H7 (cell line): ENCODE data around the gene SEMA6D. TPM values are rescaled to one million over a fixed set of nuclear protein-coding genes. Genes with fewer than 3 reads are reported as not detected.

Experiments used
- DNase-seq: peaks from one replicate; pipeline ENCODE4 v3.0.0; 2012
- H3K27me3 ChIP-seq: 2 replicates; pipeline ENCODE4 v1.6.0; 2011; ENCODE audit warnings: mild to moderate bottlenecking, low read length; ENCODE audit not compliant: control insufficient read depth, insufficient read depth
- H3K36me3 ChIP-seq: replicated peaks from 2 replicates; pipeline ENCODE4 v1.5.1; 2011; ENCODE audit warnings: low read length; ENCODE audit not compliant: control insufficient read depth, insufficient read depth
- H3K4me3 ChIP-seq: 2 replicates; pipeline ENCODE4 v1.5.1; 2011; ENCODE audit warnings: low read depth, mild to moderate bottlenecking, control low read depth, low read length, moderate library complexity; ENCODE audit not compliant: insufficient read depth
- total RNA-seq: library from RNA; depleted of rRNA; stranded (reverse); fragments of >200 nt; shearing (Covaris generic); gene quantifications from 2 replicates; pipeline ENCODE4 v1.2.3, GENCODE V29; 2014

SEMA6D gene
- total RNA-seq, 1 experiment from 2014 or later, result 5.5 TPM

- no peaks in the 10 kb centered on the region for H3K27me3 ChIP-seq
- no peaks in the 10 kb centered on the region for H3K36me3 ChIP-seq
- H3K4me3 ChIP-seq, result no peak overlapping the region
- DNase-seq, result no peak
These were observed 79.0 kb downstream of the SEMA6D start for GRCh38 chr15:47796339-47796738.

GRCh38 chr15:47796830-47797229, 79.5 kb downstream of the SEMA6D start:
- Histone ChIP-seq H3K27me3 (no peaks in the 10 kb centered on the region), H3K4me3 (no peak overlapping the region), H3K36me3 (no peaks in the 10 kb centered on the region)
- no peak for DNase-seq

GRCh38 chr15:47801522-47801921, 84.2 kb downstream of the SEMA6D start:
- no peak for DNase-seq
- Histone ChIP-seq H3K36me3 (no peaks in the 10 kb centered on the region), H3K27me3 (no peaks in the 10 kb centered on the region), H3K4me3 (no peak overlapping the region)

GRCh38 chr15:47802216-47802615, 84.9 kb downstream of the SEMA6D start:
- no peaks in the 10 kb centered on the region for H3K36me3 ChIP-seq
- H3K4me3 ChIP-seq, result no peak overlapping the region
- DNase-seq, result no peak
- no peaks in the 10 kb centered on the region for H3K27me3 ChIP-seq

GRCh38 chr15:47803767-47804166, 86.5 kb downstream of the SEMA6D start:
- no peak for DNase-seq
- no peaks in the 10 kb centered on the region for H3K27me3 ChIP-seq
- H3K4me3 ChIP-seq, result no peak overlapping the region

GRCh38 chr15:47804733-47805132, 87.4 kb downstream of the SEMA6D start:
- no peak overlapping the region for H3K4me3 ChIP-seq
- H3K27me3 ChIP-seq, result no peaks in the 10 kb centered on the region
- DNase-seq, result no peak
- no peaks in the 10 kb centered on the region for H3K36me3 ChIP-seq

More at GRCh38 chr15:47803767-47804166, 86.5 kb downstream of the SEMA6D start:
- H3K36me3 ChIP-seq, result no peaks in the 10 kb centered on the region

GRCh38 chr15:47806008-47806407, 88.7 kb downstream of the SEMA6D start:
- Histone ChIP-seq H3K4me3 (no peak overlapping the region), H3K36me3 (no peaks in the 10 kb centered on the region), H3K27me3 (no peaks in the 10 kb centered on the region)
- DNase-seq, result no peak

GRCh38 chr15:47811172-47811571, 93.9 kb downstream of the SEMA6D start:
- Histone ChIP-seq H3K27me3 (no peaks in the 10 kb centered on the region), H3K4me3 (no peak overlapping the region), H3K36me3 (no peaks in the 10 kb centered on the region)
- no peak for DNase-seq

- Histone ChIP-seq H3K4me3 (no peak overlapping the region), H3K27me3 (no peaks in the 10 kb centered on the region), H3K36me3 (no peaks in the 10 kb centered on the region)
- DNase-seq, result no peak
These were observed 95.2 kb downstream of the SEMA6D start for GRCh38 chr15:47812470-47812999.

GRCh38 chr15:47813748-47814384, 96.6 kb downstream of the SEMA6D start:
- DNase-seq, result no peak
- no peaks in the 10 kb centered on the region for H3K27me3 ChIP-seq
- H3K36me3 ChIP-seq, result no peaks in the 10 kb centered on the region
- no peak overlapping the region for H3K4me3 ChIP-seq

GRCh38 chr15:47814620-47815019, 97.3 kb downstream of the SEMA6D start:
- no peak for DNase-seq
- Histone ChIP-seq H3K27me3 (no peaks in the 10 kb centered on the region), H3K4me3 (no peak overlapping the region), H3K36me3 (no peaks in the 10 kb centered on the region)

GRCh38 chr15:47817969-47818548, 100.8 kb downstream of the SEMA6D start:
- no peak overlapping the region for H3K4me3 ChIP-seq
- H3K36me3 ChIP-seq, result no peaks in the 10 kb centered on the region
- DNase-seq, result peak; percentile 11
- H3K27me3 ChIP-seq, result no peaks in the 10 kb centered on the region

- no peak overlapping the region for H3K4me3 ChIP-seq
- H3K27me3 ChIP-seq, result no peaks in the 10 kb centered on the region
- no peak for DNase-seq
- H3K36me3 ChIP-seq, result no peaks in the 10 kb centered on the region
These were observed 101.9 kb downstream of the SEMA6D start for GRCh38 chr15:47819158-47819557.

GRCh38 chr15:47820057-47820746, 102.9 kb downstream of the SEMA6D start:
- H3K4me3 ChIP-seq, result no peak overlapping the region
- H3K36me3 ChIP-seq, result no peaks in the 10 kb centered on the region
- DNase-seq, result no peak
- no peaks in the 10 kb centered on the region for H3K27me3 ChIP-seq

GRCh38 chr15:47820747-47821319, 103.5 kb downstream of the SEMA6D start:
- no peak for DNase-seq
- H3K4me3 ChIP-seq, result no peak overlapping the region

More at GRCh38 chr15:47820747-47821319, 103.5 kb downstream of the SEMA6D start:
- no peaks in the 10 kb centered on the region for H3K36me3 ChIP-seq
- no peaks in the 10 kb centered on the region for H3K27me3 ChIP-seq
